DMS 273 treated with DMSO at 0.1 percent for 48 hours (cell line): ENCODE results near the gene FBXW4.

Experiments used
- DNase-seq: peaks from one replicate; lab custom pipeline; 2025; lab: John Stamatoyannopoulos, UW

The FBXW4 gene, protein sequence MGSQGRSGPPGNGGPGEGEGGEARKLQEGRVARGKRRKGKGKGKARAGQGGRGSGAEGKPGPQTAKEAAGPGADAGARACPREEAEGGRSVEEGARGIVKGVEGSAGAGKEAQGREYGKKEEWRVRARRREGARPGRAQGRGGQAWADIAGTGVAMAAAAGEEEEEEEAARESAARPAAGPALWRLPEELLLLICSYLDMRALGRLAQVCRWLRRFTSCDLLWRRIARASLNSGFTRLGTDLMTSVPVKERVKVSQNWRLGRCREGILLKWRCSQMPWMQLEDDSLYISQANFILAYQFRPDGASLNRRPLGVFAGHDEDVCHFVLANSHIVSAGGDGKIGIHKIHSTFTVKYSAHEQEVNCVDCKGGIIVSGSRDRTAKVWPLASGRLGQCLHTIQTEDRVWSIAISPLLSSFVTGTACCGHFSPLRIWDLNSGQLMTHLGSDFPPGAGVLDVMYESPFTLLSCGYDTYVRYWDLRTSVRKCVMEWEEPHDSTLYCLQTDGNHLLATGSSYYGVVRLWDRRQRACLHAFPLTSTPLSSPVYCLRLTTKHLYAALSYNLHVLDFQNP

DNA sequence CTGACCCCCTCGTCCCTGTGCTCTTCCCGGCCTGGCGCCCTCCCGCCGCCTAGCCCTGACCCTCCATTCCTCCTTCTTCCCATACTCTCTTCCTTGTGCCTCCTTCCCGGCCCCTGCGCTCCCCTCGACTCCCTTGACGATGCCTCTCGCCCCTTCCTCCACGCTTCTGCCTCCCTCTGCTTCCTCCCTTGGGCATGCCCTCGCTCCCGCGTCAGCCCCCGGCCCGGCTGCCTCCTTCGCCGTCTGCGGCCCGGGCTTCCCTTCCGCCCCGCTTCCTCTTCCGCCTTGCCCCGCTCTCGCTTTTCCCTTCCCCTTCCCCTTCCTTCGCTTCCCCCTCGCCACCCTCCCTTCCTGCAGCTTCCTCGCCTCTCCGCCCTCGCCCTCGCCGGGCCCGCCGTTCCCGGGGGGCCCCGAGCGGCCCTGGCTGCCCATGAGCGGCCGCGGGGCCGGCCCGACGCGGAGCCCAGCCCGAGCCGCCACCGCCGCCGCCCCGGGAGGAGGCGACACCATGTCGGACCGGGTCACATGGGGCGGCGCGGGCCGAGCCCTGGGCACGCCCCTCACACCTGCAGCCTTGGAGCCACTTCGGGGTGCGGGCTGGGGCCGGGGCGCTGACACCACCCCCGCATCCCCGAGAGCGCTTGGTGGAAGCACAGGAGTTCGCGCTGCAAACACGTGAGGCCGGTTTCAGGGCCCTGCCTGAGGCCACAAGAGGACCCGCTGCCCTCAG, at the start of gene FBXW4:
TSS of gene FBXW4 (minus strand) at position 497 of the 730 bp plus-strand sequence. CDS start at position 432, 65 bp downstream.
- no peak for DNase-seq

DNA sequence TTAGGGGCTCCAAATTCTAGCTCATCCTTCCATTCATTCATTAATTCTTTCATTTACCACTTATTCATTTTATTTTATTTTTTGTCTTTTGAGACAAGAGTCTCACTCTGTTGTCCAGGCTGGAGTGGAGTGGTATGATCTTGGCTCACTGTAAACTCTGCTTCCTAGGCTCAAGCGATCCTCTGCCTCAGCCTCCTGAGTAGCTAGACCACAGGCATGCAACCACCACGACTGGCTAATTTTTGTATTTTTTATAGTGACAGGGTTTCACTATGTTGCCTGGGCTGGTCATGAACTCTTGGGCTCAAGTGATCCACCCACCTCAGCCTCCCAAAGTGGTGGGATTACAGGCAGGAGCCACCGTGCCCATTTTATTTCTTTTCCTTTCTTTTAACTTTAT, 49.3 kb upstream of the FBXW4 start:
- no peak for DNase-seq

DNA sequence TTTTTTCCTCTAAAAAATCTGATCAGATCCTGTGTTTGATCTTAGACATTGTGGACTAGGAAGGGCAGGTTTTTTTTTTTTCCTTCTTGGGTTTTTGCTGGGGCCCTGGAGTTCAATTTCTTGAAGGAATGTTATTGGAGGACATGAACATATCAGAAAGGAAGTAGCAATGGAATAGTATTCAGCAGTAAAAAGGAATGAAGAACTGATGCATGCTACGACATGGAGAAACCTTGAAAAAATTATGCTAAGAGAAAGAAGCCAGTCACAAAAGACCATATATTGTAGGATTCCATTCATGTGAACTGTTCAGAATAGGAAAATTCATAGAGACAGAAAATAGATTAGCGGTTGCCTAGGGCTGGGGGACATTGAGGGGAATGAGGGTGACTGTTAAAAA, 47.0 kb upstream of the FBXW4 start:
- DNase-seq = no peak

DNA sequence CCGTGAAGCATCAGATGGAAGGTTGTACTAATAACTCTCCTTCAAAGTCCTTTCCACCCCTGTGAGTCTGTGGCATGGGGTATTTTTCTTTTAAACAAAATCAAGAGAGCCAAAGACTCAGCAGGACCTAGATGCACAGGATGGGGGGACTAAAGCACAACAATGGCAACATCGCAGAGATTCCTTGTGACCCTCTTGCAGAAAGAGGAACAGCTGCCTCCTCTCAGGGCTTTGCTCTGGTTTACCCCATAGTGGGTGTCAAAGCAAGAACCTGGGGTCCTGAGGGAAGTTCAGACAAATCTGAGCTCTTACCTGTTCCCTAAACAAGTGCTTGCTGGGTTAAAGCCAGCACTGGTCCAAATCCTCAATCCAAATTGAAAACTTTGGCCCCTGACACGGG, 41.7 kb upstream of the FBXW4 start:
- no peak for DNase-seq

DNA sequence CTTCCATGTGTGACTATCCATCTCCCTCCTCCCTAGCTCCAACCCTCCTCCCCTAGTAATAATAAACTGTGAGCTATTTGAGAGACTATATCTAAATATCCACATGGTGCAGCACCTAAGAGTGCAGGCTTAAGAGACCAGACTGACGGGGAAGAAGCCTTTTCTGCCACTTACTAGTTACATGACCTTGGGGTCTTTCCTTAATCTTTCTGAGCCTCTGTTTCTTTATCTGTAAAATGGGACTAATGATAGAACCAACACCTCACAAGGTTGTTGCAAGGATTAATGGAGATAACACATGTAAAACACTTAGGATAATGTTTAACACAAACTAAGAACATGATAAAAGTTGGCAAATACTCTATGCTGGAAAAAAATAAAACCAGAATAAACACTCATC, 37.1 kb upstream of the FBXW4 start:
- DNase-seq = no peak

DNA sequence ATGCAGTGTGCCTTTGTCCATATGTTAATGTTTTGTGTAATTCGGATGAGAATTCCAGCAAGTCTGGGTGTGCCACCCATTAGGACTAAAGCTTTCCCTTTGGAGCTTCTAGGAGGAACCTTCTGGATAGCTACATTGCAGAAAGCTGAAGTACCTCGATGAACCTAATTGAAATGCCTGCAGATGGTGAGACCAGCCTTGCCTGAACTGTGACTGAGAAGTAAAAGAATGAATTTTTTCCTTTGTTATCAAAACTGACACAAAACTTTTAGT, 31.1 kb upstream of the FBXW4 start:
- no peak for DNase-seq

DNA sequence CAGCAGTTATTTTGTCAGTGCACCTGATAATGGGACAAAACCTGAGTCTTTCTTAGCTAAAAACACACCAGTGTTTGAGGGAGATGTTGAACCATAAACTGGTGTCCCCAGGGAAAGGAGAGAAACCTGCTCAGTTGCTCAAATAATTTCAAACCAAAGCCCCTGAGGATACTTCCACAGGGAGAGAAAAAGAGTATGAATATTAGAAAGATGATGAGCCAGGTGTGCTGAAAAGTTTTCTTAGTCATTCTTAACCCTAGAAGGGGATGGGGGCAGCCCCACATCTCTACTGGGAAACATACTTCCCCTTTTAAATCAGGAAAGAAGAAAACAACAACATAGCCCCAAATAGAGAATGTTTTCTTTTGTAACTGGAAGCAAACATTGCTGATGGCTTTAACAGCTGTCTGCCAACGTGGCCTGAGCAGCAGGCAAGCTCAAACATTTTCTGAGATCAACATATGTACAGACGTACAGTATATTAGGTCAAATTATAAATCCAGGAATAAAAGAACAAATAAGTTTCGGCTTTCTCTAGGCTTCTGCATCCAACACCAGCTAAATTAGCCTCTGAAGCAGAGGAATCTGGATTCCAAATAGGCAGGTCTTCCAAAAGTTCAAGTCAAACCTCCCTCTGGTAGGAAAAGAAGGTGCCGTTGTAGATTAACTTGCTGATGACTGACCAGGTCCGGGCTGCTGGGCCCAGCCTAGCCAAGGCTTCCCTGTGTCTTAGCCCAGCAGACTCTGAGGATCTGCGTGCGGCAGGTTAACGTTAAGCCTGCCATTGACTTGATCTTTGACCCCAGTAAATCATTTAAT, 30.5 kb upstream of the FBXW4 start:
- DNase-seq = no peak

DNA sequence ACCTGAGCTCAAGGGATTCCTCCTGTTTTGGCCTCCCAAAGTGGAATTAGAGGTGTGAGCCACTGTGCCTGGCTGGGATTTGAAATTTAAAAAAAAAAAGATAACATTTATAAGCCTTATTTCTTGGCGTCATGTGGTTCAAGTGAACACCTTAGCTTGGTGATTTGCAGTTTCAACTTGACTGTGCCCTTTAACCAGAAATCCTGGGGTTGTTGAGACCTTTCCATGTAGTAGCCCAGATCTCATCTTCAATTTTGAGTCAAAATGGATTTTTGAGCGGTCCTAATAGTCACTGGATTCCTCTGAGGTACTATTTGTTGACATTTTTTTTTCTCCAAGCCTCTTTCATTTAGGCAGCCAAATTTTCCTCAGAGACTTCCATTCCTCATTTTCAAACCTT, 29.5 kb upstream of the FBXW4 start:
- no peak for DNase-seq

DNA sequence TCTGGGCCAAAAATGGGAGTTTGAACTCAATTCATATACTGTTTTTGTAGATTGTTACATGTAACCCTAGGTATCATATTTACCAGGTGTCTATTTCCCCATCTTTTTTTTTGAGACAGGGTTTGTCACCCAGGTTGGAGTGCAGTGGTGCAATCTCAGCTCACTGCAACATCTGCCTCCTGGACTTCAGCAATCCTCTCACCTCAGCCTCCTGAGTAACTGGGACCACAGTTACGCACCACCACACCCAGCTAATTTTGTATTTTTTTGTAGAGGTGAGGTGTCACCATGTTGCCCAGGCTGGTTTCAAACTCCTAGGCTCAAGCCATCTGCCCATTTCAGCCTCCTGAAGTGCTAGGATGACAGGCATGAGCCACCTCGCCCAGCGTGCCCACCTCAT, 28.2 kb upstream of the FBXW4 start:
- no peak for DNase-seq

DNA sequence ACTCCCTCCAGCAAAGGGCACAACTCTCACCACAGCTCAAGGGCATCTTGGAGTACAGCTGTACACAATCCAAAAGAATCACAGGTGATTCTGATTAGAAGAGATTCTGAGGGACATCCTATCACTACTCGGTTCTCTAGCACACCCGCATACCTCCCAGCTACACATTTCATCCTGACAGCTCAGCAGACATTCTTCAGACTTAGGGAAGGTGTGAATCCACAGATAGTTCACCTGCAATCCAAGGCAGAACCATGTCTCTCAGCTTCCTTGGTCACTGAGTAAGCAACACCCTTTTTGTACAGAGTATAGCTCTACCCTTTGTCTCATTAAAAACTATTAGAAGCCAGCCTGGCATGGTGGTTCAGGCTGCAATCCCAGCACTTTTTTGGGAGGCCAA, 26.8 kb upstream of the FBXW4 start:
- no peak for DNase-seq

DNA sequence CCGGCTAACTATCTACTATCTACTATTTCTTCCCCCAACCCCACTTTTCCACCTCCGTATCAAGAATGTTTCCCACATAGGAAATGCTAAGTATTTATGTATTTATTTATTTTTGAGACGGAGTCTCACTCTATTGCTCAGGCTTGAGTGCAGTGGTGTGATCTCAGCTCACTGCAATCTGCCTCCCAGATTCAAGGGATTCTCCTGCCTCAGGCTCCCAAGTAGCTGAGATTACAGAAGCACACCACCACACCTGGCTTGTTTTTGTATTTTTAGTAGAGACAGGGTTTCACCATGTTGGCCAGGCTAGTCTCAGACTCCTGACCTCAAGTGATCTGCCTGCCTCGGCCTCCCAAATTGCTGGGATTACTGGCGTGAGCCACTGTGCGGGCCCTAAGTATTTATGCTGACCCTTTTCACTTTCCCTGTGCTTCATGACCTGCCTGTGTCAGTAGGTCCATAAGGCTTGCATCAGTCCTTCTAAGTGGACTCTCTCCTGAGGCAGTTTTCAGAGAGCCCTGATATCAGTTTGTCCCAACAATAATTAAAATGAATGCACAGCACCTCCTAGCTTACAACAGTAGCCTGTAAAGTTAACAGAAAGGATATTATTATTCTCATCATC, 25.7 kb upstream of the FBXW4 start:
- DNase-seq = no peak

DNA sequence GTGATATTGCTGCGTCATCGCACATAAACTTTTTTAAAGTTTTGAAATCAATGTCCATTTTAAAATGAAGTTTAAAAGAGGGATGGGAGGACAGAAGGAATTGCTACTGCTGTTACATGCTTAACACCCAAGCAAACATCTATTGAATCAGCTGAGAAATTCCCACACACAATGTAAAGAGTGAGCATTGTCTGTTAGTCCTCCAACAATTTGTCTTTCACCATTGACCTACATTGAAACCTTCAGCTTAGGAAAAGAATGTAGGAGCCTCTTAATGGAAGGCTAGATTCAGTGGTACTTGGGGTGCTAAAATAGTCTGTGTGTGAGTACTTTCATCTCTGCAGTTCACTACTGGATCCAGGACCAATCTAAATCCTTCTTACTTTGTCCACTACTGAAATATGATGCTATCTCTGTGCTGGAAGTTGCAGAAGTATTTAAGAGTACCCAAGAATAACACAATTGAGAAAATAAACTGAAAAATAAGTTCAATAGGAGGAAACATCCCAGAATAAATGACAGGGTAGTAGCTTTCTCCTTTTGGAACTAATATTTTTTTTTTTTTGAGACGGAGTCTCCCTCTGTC, 23.8 kb upstream of the FBXW4 start:
- no peak for DNase-seq

DNA sequence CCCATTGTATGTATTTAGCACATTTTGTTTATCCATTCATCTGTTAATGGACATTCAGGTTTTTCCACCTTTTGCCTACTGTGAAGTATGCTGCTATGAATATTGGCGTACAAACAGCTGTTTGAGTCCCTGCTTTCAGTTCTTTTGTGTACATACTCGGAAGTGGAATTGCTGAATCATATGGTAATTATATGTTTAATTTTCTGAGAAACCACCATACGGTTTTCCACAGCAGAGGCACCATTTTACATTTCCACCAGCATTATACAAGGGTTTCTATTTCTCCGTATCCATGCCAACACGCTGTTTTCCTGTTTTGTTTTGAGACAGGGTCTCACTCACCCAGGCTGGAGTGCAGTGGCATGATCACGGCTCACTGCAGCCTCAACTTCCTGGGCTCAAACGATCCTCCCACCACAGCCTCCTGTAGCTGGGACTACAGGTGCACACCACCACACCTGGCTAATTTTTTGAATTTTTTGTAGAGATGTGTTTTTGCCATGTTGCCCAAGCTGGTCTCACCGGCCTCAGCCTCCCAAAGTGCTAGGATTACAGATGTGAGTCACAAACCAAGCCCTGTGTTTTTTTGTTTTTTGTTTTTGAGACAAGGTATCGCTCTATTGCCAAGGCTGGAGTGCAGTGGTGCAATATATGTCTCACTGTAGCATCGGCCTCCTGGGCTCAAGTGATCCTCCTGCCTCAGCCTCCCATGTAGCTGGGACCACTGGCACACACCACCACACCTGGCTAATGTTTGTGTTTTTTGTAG, 22.1 kb upstream of the FBXW4 start:
- no peak for DNase-seq

DNA sequence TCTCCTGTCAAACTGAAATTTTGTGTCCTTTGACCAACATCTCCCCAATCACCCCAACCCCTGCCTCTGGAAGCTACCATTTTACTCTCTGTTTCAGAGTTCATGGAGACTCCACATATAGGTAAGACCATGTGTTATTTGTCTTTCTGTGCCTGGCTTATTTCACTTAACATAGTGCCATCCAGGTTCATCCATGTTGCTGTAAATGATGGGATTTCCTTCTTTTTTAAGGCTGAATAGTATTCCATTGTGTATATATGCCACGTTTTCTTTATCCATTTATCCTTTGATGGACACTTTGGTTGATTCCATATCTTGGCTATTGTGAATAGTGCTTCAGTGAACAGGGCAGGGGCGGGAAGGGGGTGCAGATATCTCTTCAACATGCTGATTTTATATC, 18.0 kb upstream of the FBXW4 start:
- DNase-seq = no peak

DNA sequence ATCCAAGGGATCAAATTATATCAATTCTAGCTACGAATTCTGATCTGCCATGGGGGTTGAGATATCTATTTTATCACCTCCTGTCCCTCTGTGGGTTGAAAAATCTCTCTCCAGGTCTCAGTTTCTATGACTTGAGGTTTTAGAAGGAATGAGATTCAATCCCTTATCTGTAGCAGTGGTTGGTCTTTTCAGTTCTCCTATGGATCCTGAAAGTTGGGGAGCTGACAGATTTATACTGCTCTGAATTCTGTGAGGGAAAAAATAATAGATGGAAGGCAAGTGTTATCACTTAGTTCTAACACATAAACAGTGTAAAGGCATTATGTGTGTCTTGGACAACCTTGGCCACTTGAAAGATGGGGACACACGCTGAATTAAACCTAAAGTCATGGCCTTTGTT, 15.8 kb upstream of the FBXW4 start:
- DNase-seq = no peak

DNA sequence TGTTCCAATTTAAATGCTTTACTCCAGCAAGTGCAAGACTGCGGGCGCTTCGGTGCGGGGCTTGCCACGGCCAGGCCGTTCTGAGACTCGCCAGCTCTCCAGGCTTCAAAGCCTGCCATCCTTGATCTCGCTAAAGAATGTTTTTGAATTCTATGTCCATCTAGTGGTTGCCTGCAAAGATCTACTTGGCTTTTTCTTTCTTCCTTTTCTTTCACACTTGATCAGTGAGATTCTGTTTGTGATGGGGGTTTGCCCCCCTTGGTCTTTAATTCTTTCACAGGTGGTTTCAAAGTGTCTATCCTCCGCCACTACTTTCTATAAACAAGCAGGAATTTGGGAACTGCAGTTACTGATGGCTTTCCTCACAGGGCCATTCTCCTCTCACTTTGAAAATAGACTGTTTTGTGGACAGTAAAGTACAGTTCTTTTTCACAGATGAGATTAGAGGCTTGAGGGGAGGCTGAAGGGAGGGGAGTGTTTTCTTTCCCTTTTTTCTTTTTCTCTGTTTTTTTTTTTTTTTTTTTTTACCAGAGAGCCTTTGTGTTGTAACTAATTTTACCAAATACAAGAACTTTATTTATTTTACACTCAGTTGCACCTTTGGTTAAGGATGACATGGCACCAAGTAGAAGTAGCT, 15.2 kb upstream of the FBXW4 start:
- DNase-seq = no peak

DNA sequence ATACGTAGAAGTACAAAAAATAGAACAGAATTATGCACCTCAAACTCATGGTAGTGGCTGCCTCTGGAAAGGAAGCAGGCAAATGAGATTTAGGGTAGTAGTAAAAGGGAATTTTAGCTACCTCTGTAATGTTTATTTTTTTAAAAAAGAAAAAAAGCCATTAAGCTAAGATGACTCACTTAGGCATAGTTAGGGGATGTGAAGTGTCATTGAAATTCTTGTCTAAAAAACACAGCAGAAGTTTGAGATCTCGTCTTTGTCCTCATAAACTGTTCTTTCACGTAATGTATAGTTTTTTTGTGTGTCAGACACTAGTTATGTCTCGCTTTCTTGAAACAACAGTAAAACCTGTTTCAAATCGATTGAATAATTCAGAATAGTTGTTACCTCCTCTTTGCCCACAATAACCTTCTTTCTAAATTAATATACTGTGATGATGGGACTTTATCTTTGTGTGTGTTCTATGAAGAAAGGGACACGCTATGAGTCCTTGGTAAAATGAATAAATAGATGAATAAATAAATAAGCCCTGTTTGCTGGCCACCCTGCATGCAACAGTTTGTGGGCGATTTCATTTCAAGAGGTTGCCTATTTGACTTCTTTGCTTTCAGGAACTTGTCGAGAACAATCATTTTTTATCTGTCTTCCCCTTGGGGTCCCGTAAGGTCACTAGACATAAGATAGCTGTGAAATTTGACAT, 14.5 kb upstream of the FBXW4 start:
- DNase-seq = no peak

DNA sequence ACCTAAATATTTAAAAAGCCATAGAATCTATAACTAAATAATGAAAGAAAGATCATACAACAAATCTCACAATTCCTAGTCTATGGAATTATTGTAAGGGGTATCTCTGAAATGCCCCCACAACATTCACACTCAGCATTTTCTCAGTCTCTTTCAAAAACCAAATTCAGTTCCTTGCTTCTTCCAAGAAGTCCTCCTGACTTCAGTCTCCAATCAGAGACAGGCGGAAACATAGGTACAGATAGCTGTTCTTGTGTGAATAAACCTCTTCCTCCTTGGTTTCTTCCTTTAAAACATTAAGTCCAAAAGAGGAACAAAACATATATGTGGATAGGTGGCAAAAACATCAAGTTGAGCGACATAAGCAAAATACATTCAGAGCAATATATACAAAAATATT, 13.9 kb upstream of the FBXW4 start:
- no peak for DNase-seq

DNA sequence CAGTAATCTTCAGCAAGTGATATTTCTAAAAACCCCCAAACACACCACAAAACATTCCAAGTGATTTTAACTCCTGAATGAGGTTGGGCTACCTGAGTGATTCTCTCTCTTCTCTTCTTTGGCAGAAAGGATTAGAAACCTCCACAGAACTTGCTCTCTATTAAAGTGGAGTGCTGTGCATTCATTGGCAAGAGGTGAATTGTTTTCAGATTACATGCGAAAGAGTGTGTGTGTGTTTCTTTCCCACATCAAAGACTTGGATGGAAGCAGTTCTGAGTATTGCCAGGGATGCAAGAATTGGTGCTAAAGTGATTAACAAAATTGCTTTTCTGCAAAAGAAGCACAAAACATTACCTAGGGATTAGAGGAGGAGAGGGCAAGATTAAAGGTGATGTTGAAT, 13.1 kb upstream of the FBXW4 start:
- DNase-seq = no peak

DNA sequence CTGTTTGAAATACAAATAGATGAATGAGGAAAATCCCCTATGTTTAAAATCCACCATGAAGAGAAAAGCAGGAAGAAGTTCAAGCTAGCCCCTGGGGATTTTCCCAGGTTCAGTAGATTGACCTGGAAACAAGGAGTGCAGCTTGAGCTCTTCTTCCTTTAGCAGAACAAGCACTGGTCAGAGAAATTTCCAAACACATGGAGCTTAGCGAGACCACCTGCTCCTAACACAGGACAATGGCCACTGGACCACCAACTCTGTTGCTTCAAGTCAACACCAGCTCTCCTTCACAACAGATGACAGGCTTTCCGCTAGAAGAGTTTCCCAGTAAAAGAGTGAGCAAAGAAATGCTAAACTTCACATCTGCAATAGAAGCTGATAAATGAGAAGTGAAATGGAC, 9.4 kb upstream of the FBXW4 start:
- DNase-seq = no peak
